IMR-90 (cell line): ENCODE results near the gene NBEA. TPM values are rescaled to one million over a fixed set of nuclear protein-coding genes. Genes with fewer than 3 reads are reported as not detected.

Experiments used
- ATAC-seq: fragments of 200-7000 bp; cut with Tn5 transposase; 2 replicates; pipeline ENCODE4 v1.9.1; 2020; ENCODE audit warnings: low read depth, mild to moderate bottlenecking, moderate library complexity
- BruUV-seq: library from RNA; stranded (reverse); fragments of 400-500 nt; replicated peaks from 2 replicates; lab custom pipeline; 2021; lab: Mats Ljungman, UMichigan
- CTCF ChIA-PET: fragments of 300-600 bp; formaldehyde crosslinking; extraction: SDS; loops from one replicate; lab custom pipeline; 2021; ENCODE audit warnings: antibody characterized with exemption; lab: Yijun Ruan, JAX
- POLR2A ChIA-PET: fragments of 300-600 bp; sonication (Branson Sonifier 250); formaldehyde crosslinking; loops from one replicate; lab custom pipeline; 2022; ENCODE audit warnings: antibody characterized with exemption; ENCODE audit not compliant: unreplicated experiment; lab: Charles Lee
- DNase-seq: peaks from one replicate; pipeline ENCODE4 v3.0.0; 2013
- H2AFZ ChIP-seq: replicated peaks from 2 replicates; pipeline ENCODE3; 2013; ENCODE audit warnings: low read length, mild to moderate bottlenecking; ENCODE audit not compliant: poor library complexity
- H2AK5ac ChIP-seq: 2 replicates; pipeline ENCODE4 v1.6.1; 2013; ENCODE audit warnings: low read depth, low read length, inconsistent platforms
- H2AK9ac ChIP-seq: replicated peaks from 2 replicates; pipeline ENCODE3; 2013; ENCODE audit warnings: mild to moderate bottlenecking, low read depth, low read length, moderate library complexity; ENCODE audit not compliant: poor library complexity
- H2BK120ac ChIP-seq: 2 replicates; pipeline ENCODE4 v1.6.1; 2013; ENCODE audit warnings: low read depth, low read length, inconsistent platforms
- H2BK15ac ChIP-seq: 3 replicates; pipeline ENCODE4 v1.6.1; 2013; ENCODE audit warnings: low read depth, low read length, inconsistent platforms
- H2BK20ac ChIP-seq: 2 replicates; pipeline ENCODE4 v1.6.1; 2013; ENCODE audit warnings: low read depth, mild to moderate bottlenecking, inconsistent platforms, low read length, moderate library complexity
- H2BK5ac ChIP-seq: 2 replicates; pipeline ENCODE4 v1.6.1; 2013; ENCODE audit warnings: mild to moderate bottlenecking, low read depth, low read length, inconsistent platforms; ENCODE audit not compliant: poor library complexity, severe bottlenecking
- H3K14ac ChIP-seq: replicated peaks from 2 replicates; pipeline ENCODE4 v1.6.1; 2013; ENCODE audit warnings: low read depth, low read length, inconsistent platforms
- H3K18ac ChIP-seq: 2 replicates; pipeline ENCODE4 v1.6.1; 2013; ENCODE audit warnings: low read depth, low read length, control low read depth
- H3K23ac ChIP-seq: 2 replicates; pipeline ENCODE4 v1.6.1; 2013; ENCODE audit warnings: low read depth, low read length, inconsistent platforms
- H3K27ac ChIP-seq: 2 replicates; pipeline ENCODE4 v1.5.1; 2013; ENCODE audit warnings: mild to moderate bottlenecking, control low read depth, low read length; ENCODE audit not compliant: insufficient read depth
- H3K27me3 ChIP-seq: 2 replicates; pipeline ENCODE4 v1.6.1; 2013; ENCODE audit warnings: low read length; ENCODE audit not compliant: control insufficient read depth, insufficient read depth
- H3K36me3 ChIP-seq: 2 replicates; pipeline ENCODE4 v1.6.1; 2013; ENCODE audit warnings: low read length, mixed read lengths; ENCODE audit not compliant: control insufficient read depth, insufficient read depth
- H3K4ac ChIP-seq: 2 replicates; pipeline ENCODE4 v1.6.1; 2013; ENCODE audit warnings: low read depth, low read length, inconsistent platforms
- H3K4me1 ChIP-seq: 2 replicates; pipeline ENCODE4 v1.6.1; 2013; ENCODE audit warnings: low read length, mixed read lengths; ENCODE audit not compliant: control insufficient read depth, insufficient read depth
- H3K4me2 ChIP-seq: 2 replicates; pipeline ENCODE4 v1.6.1; 2013; ENCODE audit warnings: low read depth, mild to moderate bottlenecking, control low read depth, low read length, moderate library complexity
- H3K4me3 ChIP-seq: 2 replicates; pipeline ENCODE4 v1.5.1; 2013; ENCODE audit warnings: low read depth, mild to moderate bottlenecking, control low read depth, low read length, moderate library complexity; ENCODE audit not compliant: insufficient read depth
- H3K56ac ChIP-seq: 2 replicates; pipeline ENCODE4 v1.6.1; 2013; ENCODE audit warnings: low read length, inconsistent platforms; ENCODE audit not compliant: insufficient read depth; ENCODE audit errors: extremely low read depth
- H3K79me1 ChIP-seq, 2 experiments: 2 replicates each; pipeline ENCODE4 v1.6.1; 2013; ENCODE audit warnings: low read length in 2 of 2, inconsistent platforms in 1 of 2, low read depth in 1 of 2
- H3K9ac ChIP-seq: 2 replicates; pipeline ENCODE4 v1.6.1; 2013; ENCODE audit warnings: low read depth, low read length, control low read depth
- H3K9me1 ChIP-seq: 2 replicates; pipeline ENCODE4 v1.6.1; 2013; ENCODE audit warnings: low read length, inconsistent platforms; ENCODE audit not compliant: insufficient read depth
- H3K9me3 ChIP-seq: 2 replicates; pipeline ENCODE4 v1.6.1; 2013; ENCODE audit warnings: low read length; ENCODE audit not compliant: control insufficient read depth, insufficient read depth
- H4K20me1 ChIP-seq: 2 replicates; pipeline ENCODE4 v1.6.1; 2013; ENCODE audit warnings: low read length, inconsistent platforms; ENCODE audit not compliant: insufficient read depth
- H4K5ac ChIP-seq: 2 replicates; pipeline ENCODE4 v1.6.1; 2013; ENCODE audit warnings: mild to moderate bottlenecking, low read depth, low read length, control low read depth
- H4K8ac ChIP-seq, 2 experiments: 2 replicates each; pipeline ENCODE4 v1.6.1; 2013; ENCODE audit warnings: low read depth in 2 of 2, low read length in 2 of 2, control low read depth in 1 of 2, inconsistent platforms in 1 of 2
- H4K91ac ChIP-seq: 2 replicates; pipeline ENCODE4 v1.6.1; 2013; ENCODE audit warnings: low read depth, low read length, inconsistent platforms; ENCODE audit not compliant: insufficient read depth
- BHLHE40 ChIP-seq: fragments of 150-350 bp; IDR thresholded peaks from 2 replicates; pipeline ENCODE4 v1.6.1; 2016; ENCODE audit warnings: mild to moderate bottlenecking, low read depth, low read length
- CEBPB ChIP-seq: IDR thresholded peaks from 2 replicates; pipeline ENCODE4 v1.6.1; 2012; ENCODE audit warnings: low read depth, low read length, improper control_type of control experiment
- CTCF ChIP-seq: conservative IDR thresholded peaks from 2 replicates; pipeline ENCODE4 v1.5.1; 2012; ENCODE audit warnings: mild to moderate bottlenecking, low read depth, low read length, improper control_type of control experiment
- ELK1 ChIP-seq: fragments of 150-350 bp; IDR thresholded peaks from 2 replicates; pipeline ENCODE4 v1.6.1; 2016; ENCODE audit warnings: low read depth, mild to moderate bottlenecking, low read length, moderate library complexity, borderline replicate concordance
- FOS ChIP-seq: fragments of 150-350 bp; IDR thresholded peaks from 2 replicates; pipeline ENCODE4 v1.6.1; 2016; ENCODE audit warnings: low read depth, low read length
- MAFK ChIP-seq: IDR thresholded peaks from 2 replicates; pipeline ENCODE4 v1.6.1; 2012; ENCODE audit warnings: low read depth, low read length, improper control_type of control experiment
- MAZ ChIP-seq: IDR thresholded peaks from 2 replicates; pipeline ENCODE4 v1.6.1; 2012; ENCODE audit warnings: low read depth, mild to moderate bottlenecking, low read length, improper control_type of control experiment, moderate library complexity, borderline replicate concordance
- MXI1 ChIP-seq: IDR thresholded peaks from 2 replicates; pipeline ENCODE4 v1.6.1; 2012; ENCODE audit warnings: low read depth, mild to moderate bottlenecking, low read length, moderate library complexity, borderline replicate concordance
- NFE2L2 ChIP-seq: fragments of 150-350 bp; IDR thresholded peaks from 2 replicates; pipeline ENCODE4 v1.6.1; 2016; ENCODE audit warnings: low read depth, mild to moderate bottlenecking, low read length
- RFX5 ChIP-seq: IDR thresholded peaks from 2 replicates; pipeline ENCODE4 v1.8.0; 2012; ENCODE audit warnings: low read depth, mild to moderate bottlenecking, low read length, moderate library complexity
- USF2 ChIP-seq: fragments of 150-350 bp; IDR thresholded peaks from 2 replicates; pipeline ENCODE4 v1.6.1; 2017; ENCODE audit warnings: mild to moderate bottlenecking, antibody characterized with exemption, low read length, low read depth
- WGBS, 2 experiments: methylation state at CpG; one replicate each; pipeline versions ENCODE4 v1.1.5 to v1.1.7; 2013; ENCODE audit warnings: missing lambda C conversion rate in 2 of 2; ENCODE audit not compliant: insufficient read length in 1 of 2; ENCODE audit errors: extremely low coverage in 2 of 2; 5-methylcytosine and 5-hydroxymethylcytosine counted together
- dilution Hi-C: fragments of 300-500 bp; cut with HindIII; formaldehyde crosslinking; loops from one replicate; pipeline ENCODE4 v1.14.3; 2018; ENCODE audit warnings: low sequenced_read_pairs; ENCODE audit not compliant: unreplicated experiment
- in situ Hi-C: fragments of 300-500 bp; cut with MboI; formaldehyde crosslinking; loops from 3 replicates; pipeline ENCODE4 v1.14.3; 2019; ENCODE audit warnings: low sequenced_read_pairs, inconsistent platforms, mixed read lengths
- intact Hi-C: fragments of 100-400 bp; cut with micrococcal nuclease; formaldehyde crosslinking; loops from 2 replicates; pipeline ENCODE4 v1.10.0; 2022
- polyA plus RNA-seq, 3 experiments: library from polyadenylated mRNA; depleted of rRNA; stranded (reverse); fragments of >200 nt; gene quantifications; 2 replicates each; pipeline ENCODE4 v1.2.3, GENCODE V29; 2012; ENCODE audit warnings: low replicate concordance in 1 of 3
- total RNA-seq: library from RNA; depleted of rRNA; stranded (reverse); fragments of >200 nt; gene quantifications from 2 replicates; pipeline ENCODE4 v1.2.3, GENCODE V29; 2012

The NBEA gene
- total and polyA plus RNA-seq, 2 of the 4 experiments (the other 2 are of a cell fraction): 0.82 to 2.2 TPM

GRCh38 chr13:35530147-35530546 is 588.1 kb downstream of the NBEA start:
- Histone ChIP-seq H3K56ac (no peak overlapping the region), H2AK9ac (no peak overlapping the region), H2BK20ac (no peak overlapping the region), H3K14ac (no peak overlapping the region), H3K27ac (no peak overlapping the region), H4K91ac (no peak overlapping the region), H3K4me1 (no peaks in the 10 kb centered on the region), H4K8ac (no peak overlapping the region), H3K4me2 (no peak overlapping the region), H2BK15ac (no peak overlapping the region), H3K4me3 (no peak overlapping the region), H4K5ac (no peak overlapping the region), H2AFZ (no peak overlapping the region), H3K9me3 (no peaks in the 10 kb centered on the region), H3K18ac (no peak overlapping the region), H3K9me1 (no peaks in the 10 kb centered on the region), H2AK5ac (no peak overlapping the region), H2BK120ac (no peak overlapping the region), H3K36me3 (no peaks in the 10 kb centered on the region), H3K4ac (no peak overlapping the region), H3K9ac (no peak overlapping the region), H3K79me1 (no peaks in the 10 kb centered on the region), H2BK5ac (no peak overlapping the region), H4K20me1 (no peaks in the 10 kb centered on the region), H3K27me3 (no peaks in the 10 kb centered on the region), H3K23ac (no peak overlapping the region)
- no peak for ATAC-seq
- DNase-seq: no peak
- no TSS peak for BruUV-seq
- ChIA-PET CTCF (no interaction called here), POLR2A (no interaction called here)
- intact Hi-C loops (no loop called here), in situ Hi-C loops (no loop called here), dilution Hi-C loops (no loop called here)
- TF ChIP-seq RFX5 (no peak), CTCF (no peak), USF2 (no peak), MAZ (no peak), MXI1 (no peak), MAFK (no peak), NFE2L2 (no peak), ELK1 (no peak), CEBPB (no peak), BHLHE40 (no peak), FOS (no peak)
- 83% methylated on average over 2 of the region's 5 CpGs; no CpG with 5 or more reads in 1 of the 2 experiments for WGBS, 2 experiments
